Stimulated activated CD4-positive, alpha-beta T cell treated with anti-CD3 and anti-CD28 coated beads, TNF-alpha, amount 100 ng/mL, for 24 hours (primary cell): Measurements from ENCODE around the gene DESI1.
"Not testable (repeated sequence)": the region's sequence is repeated elsewhere in the genome, so short reads cannot be mapped to it uniquely, and the experiment has no call there.

Source experiments
- DNase-seq, 3 experiments: peaks; one replicate each; pipeline ENCODE4 v3.0.0-alpha.2; 2020; ENCODE audit warnings: low read depth in 3 of 3

The DESI1 gene

GRCh38 chr22:41620589-41621098 is at the start of gene DESI1:
TSS of gene DESI1 (minus strand) at chr22:41621043. CDS start at chr22:41620839, 204 bp downstream.
- no peak for DNase-seq

DNA sequence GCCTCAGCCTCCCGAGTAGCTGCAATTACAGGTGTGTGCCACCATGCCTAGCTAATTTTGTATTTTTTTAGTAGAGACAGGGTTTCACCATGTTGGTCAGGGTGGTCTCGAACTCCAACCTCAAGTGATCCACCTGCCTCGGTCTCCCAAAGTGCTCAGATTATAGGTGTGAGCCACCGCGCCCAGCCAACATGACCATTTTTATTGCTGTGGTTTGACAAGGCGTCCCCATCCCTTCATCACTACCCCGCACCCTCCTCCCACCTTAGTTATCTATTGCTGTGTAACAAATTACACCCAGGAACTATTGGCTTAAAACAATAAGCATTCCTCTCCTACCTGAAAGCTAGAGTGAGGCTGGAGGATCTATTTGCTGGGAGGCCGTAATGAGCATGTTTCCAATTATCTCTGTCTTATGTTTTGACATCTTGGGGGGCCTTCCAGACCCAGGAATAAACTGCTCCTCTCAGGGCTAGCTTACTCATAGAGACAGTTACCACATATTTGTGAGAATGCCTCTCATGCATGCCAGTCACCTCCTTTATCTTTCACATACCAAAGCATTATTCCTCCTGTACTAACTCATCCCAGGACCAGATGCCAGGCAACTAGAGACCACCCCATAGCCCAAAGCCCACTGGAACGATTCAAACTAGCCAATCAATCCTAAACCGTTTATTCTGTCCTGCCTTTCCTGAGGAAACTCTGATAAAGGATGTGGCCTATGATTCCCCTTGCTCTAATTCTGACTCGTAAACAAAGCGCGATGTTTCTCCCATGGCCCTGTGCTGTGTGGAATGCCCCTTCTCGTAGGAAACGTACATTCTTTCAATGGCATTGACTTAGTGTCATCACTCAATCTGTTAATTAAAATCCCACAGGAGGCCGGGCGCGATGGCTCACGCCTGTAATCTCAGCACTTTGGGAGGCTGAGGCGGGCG is 48.4 kb upstream of the DESI1 start:
- DNase-seq = no peak

DNA sequence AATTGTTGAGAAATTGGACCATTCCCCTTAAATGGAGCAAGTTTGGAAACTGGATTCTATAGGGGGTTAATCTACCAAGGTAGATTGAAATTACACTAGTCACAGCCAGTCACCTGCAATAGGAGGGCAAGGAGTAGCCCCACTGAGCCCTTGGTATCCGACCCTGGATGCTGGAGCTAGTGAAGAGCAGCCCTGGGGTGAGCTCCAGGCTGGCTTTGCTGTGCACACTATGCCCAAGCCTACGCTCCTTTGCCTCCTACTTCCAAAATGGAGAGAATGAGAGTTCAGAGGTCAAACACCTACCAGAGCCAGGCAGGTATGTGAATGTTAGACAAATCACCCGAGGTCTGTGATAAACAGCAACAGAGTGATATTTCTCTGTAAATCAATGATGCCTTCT is 44.1 kb upstream of the DESI1 start:
- DNase-seq = no peak

GRCh38 chr22:41664490-41664889 is 43.6 kb upstream of the DESI1 start:
- DNase-seq = no peak

- DNase-seq = not testable (repeated sequence)
These were observed 42.8 kb upstream of the DESI1 start for GRCh38 chr22:41663594-41663993.

DNA sequence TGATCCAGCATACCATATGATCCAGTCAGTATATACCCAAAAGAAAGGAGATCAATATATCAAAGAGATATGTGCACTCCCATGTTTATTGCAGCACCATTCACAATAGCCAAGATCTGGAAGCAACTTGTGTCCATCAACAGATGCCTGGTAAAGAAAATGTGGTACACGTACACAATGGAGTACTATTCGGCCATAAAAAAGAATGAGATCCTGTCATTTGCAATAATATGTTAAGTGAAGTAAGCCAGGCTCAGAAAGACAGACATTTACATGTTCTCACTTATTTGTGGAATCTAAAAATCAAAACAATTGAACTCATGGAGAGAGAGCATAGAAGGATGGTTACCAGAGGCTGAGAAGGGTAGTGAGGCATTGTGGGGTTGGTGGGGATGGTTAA is 40.9 kb upstream of the DESI1 start:
- no peak for DNase-seq

GRCh38 chr22:41661088-41661487 is 40.2 kb upstream of the DESI1 start:
- no peak for DNase-seq

- DNase-seq = no peak
These were observed 39.6 kb upstream of the DESI1 start for GRCh38 chr22:41660416-41660815.

GRCh38 chr22:41659941-41660340 is 39.1 kb upstream of the DESI1 start:
- DNase-seq = no peak

GRCh38 chr22:41658869-41659268 is 38.0 kb upstream of the DESI1 start:
- DNase-seq = no peak

DNA sequence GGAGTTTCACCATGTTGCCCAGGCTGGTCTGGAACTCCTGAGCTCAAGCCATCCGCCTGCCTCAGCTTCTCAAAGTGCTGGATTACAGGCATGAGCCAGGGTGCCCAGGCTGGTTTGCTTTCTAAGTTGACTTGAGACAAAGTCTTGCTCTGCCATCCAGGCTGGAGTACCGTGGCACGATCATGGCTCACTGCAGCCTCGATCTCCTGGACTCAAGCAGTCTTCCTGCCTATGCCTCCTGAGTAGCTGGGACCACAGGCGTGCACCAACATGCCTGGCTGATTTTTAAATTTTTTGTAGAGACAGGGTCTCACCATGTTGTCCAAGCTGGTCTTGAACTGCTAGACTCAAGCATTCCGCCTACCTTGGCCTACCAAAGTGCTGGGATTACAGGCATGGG is 36.9 kb upstream of the DESI1 start:
- DNase-seq = no peak

DNA sequence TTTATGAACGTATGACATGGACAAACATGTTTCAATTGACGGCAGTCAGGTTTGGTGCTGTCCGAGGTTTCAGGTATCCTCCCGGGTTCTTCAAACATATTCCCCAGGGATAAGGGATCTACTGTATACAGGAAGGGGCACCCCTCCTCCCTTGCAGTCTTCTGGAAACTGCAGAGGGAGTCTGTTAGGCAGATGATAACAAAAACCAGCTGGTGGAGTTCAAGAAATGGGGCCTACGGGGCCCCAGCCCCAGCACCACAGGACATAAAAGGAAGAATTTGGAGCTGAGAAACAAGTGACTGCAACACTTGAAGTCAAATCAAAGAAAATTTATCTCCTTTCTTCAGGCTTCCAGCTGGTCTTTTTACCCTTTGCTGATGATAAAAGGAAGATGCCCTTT is 35.7 kb upstream of the DESI1 start:
- DNase-seq = no peak

DNA sequence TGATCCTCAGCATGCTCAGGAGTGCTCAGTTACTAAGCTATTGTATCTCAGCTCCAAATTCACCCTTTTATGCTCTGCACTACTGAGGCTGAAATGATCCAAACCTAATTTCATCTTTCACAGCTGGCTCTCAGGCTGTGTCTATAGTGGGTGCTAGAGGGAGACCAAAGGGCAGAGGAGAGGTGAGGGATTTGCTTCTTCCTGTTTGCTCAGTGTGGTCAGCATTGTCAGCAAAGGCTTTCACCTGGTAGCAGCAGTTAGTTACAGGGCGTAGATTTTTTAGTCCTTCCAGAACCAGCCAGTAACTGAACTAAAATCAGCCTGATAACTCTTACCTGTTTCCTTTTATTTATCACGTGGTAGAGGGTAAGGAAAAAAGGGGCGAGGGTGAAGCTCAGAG is 33.5 kb upstream of the DESI1 start:
- DNase-seq = no peak

- no peak for DNase-seq
These were observed 30.0 kb upstream of the DESI1 start for GRCh38 chr22:41650821-41651220.

DNA sequence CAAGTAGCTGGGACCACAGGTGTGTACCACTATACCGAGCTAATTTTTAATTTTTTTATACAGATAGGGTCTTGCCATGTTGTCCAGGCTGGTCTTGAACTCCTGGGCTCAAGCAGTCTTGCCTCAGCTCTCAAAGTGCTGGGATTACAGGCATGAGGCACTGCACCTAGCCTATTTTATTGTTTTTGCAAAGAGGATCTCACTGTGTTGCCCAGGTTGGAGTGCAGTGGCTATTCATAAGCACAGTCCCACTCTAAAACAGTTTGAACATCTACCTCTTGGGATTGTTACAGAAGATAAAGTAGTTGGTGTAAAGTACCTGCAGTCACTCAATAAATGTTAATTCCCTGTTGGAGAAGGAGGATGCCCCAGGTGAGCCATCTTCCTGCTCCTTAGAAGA is 29.4 kb upstream of the DESI1 start:
- DNase-seq = no peak

DNA sequence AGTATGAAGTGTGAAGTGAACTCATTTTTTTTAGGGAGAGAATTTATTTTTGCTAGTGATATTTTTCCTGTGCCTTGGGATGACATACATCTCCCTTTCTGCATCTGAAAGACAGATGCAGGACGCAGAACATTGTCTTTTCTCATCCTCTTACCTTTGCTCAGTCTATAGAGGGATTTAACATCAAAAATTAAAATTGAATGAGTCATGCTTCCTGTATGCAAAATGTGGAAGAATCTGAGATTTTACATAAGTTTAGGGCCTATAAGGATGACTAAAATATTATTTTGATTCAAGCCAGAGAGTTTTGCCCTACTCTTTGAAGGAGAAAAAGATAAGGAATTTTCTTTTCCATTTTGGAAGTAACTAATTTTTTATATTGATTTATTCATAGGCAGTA is 27.6 kb upstream of the DESI1 start:
- no peak for DNase-seq

DNA sequence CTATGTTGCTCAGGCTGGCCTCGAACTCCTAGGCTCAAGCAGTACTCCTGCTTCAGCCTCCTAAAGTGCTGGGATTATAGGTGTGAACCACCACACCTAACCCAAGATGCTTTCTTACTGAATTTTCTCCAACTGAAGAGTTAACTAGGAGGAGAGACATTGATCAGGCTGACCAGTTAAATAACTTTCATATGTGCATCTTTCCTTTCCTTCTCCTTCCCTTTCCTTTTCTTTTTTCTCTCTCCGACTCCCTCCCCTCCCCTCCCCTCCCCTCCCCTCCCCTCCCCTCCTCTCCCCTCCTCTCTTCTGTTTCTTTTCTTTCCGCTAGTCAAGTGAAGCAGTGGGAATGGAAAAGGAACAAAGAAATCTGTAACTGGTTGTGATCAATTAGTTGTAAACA is 26.9 kb upstream of the DESI1 start:
- no peak for DNase-seq

- no peak for DNase-seq
These were observed 21.7 kb upstream of the DESI1 start for GRCh38 chr22:41642331-41643110.

- DNase-seq = no peak
These were observed 21.0 kb upstream of the DESI1 start for GRCh38 chr22:41641854-41642253.

- DNase-seq = no peak
These were observed 17.9 kb upstream of the DESI1 start for GRCh38 chr22:41638748-41639147.

DNA sequence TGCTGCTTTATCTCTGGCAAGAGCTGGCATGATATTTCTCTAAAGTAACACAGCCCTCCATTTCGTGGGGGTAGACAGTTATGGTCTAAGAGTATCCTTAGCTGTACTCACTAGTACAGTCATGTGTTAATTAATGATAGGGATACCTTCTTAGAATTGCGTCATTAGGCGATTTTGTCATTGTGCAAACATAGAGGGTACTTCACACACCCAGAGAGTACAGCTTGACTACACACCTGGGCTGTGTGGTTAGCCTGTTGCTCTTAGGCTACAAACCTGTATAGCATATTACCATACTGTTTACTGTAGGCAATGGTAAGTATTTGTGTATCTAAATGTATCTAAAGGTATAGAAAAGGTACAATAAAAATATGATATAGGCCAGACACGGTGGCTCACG is 17.3 kb upstream of the DESI1 start:
- DNase-seq = no peak

- DNase-seq = not testable (repeated sequence)
These were observed 16.8 kb upstream of the DESI1 start for GRCh38 chr22:41637623-41638022.

- DNase-seq = no peak
These were observed 15.6 kb upstream of the DESI1 start for GRCh38 chr22:41636467-41636866.
